ENCODE measurements around the gene PTMA.

DNA sequence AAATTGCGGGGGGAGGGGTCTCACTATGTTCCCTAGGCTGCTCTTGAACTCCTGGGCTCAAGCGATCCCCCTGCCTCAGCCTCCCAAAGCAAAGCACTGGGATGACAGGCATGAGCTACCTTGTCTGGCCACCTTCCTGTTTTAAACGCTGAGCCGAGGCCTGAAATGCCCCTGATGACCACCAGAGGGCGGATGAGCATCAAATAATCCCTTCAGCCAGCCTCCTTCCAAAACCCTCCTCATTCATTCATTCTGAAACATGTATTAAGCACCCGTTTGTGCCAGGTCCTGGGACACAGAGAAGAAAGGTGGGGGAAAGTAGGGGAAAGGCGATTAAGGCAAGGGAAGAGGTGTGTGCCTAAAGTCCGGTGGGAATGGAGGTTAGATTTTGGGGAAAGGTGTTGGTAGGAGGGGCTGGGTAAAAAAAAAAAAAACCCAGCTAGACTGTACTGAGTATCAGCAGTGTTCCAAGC, 30.7 kb upstream of the PTMA start:
- TF ChIP-seq, protein P1, sequence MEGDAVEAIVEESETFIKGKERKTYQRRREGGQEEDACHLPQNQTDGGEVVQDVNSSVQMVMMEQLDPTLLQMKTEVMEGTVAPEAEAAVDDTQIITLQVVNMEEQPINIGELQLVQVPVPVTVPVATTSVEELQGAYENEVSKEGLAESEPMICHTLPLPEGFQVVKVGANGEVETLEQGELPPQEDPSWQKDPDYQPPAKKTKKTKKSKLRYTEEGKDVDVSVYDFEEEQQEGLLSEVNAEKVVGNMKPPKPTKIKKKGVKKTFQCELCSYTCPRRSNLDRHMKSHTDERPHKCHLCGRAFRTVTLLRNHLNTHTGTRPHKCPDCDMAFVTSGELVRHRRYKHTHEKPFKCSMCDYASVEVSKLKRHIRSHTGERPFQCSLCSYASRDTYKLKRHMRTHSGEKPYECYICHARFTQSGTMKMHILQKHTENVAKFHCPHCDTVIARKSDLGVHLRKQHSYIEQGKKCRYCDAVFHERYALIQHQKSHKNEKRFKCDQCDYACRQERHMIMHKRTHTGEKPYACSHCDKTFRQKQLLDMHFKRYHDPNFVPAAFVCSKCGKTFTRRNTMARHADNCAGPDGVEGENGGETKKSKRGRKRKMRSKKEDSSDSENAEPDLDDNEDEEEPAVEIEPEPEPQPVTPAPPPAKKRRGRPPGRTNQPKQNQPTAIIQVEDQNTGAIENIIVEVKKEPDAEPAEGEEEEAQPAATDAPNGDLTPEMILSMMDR (conservative IDR thresholded peaks at IDR 0.05), result peak; percentile 96
- no peak for TF ChIP-seq EZH2 (IDR thresholded peaks at IDR 0.05; ENCODE audit: low read depth)
